Measurements from ENCODE around the gene FAM184A. TPM values are rescaled to one million over a fixed set of nuclear protein-coding genes. Genes with fewer than 3 reads are reported as not detected.

FAM184A gene
- total and polyA plus RNA-seq, 9 of the 15 experiments (the other 6 are each of a cell fraction or from before 2014, with no cell fraction given): 6.4 to 18.7 (median 13.1) TPM

- TF ChIP-seq SOX6 (IDR thresholded peaks at IDR 0.05): peak; percentile 82
- no peak for TF ChIP-seq ZNF324 (CRISPR knock-in tag; IDR thresholded peaks at IDR 0.05)
- 0 out of 2 replicates have a peak, but pooled peaks have one; percentile 27 for TF ChIP-seq GATA2 (CRISPR knock-in tag; IDR thresholded peaks at IDR 0.05)
- TF ChIP-seq MYNN (IDR thresholded peaks at IDR 0.05): no peak
- TF ChIP-seq MYNN (CRISPR knock-in tag; IDR thresholded peaks at IDR 0.05): no peak
- no peak for TF ChIP-seq ZNF79 (CRISPR knock-in tag; IDR thresholded peaks at IDR 0.05; ENCODE audit: low read depth)
- no peak for TF ChIP-seq ZBED1 (IDR thresholded peaks at IDR 0.05)
- no peak for TF ChIP-seq TRIM28 (IDR thresholded peaks at IDR 0.05)
- TF ChIP-seq MTA3 (IDR thresholded peaks at IDR 0.05; ENCODE audit: borderline replicate concordance): no peak
- TF ChIP-seq IRF9 (tag; IDR thresholded peaks at IDR 0.05): no peak
- TF ChIP-seq PHB (CRISPR knock-in tag; IDR thresholded peaks at IDR 0.05): no peak
- no peak for TF ChIP-seq HSF4 (CRISPR knock-in tag; IDR thresholded peaks at IDR 0.05; ENCODE audit: borderline replicate concordance)
- peak; percentile 71 for TF ChIP-seq STAT5A (IDR thresholded peaks at IDR 0.05; ENCODE audit: borderline replicate concordance, low read length)
- no peak for TF ChIP-seq NR0B1 (IDR thresholded peaks at IDR 0.05; ENCODE audit: partially characterized antibody)
- TF ChIP-seq EP300 (IDR thresholded peaks at IDR 0.05; ENCODE audit: low read length): peak; percentile 85
- no peak for TF ChIP-seq MCM5 (IDR thresholded peaks at IDR 0.05; ENCODE audit: low read depth)
- no peak for TF ChIP-seq PHF20 (IDR thresholded peaks at IDR 0.05; ENCODE audit: partially characterized antibody)
- no peak for TF ChIP-seq ZNF232 (CRISPR knock-in tag; IDR thresholded peaks at IDR 0.05)
- no peak for TF ChIP-seq PREB (CRISPR knock-in tag; IDR thresholded peaks at IDR 0.05)
- no peak for TF ChIP-seq ID3 (CRISPR knock-in tag; IDR thresholded peaks at IDR 0.05)
- no peak for TF ChIP-seq ID3 (tag; IDR thresholded peaks at IDR 0.05)
- no peak for TF ChIP-seq SMARCB1 (IDR thresholded peaks at IDR 0.05; ENCODE audit: insufficient read length, low read depth)
- no peak for TF ChIP-seq ZNF41 (CRISPR knock-in tag; conservative IDR thresholded peaks at IDR 0.05)
- no peak for TF ChIP-seq RFX5 (IDR thresholded peaks at IDR 0.05; ENCODE audit: low read depth, low read length)
- TF ChIP-seq ZNF695 (CRISPR knock-in tag; IDR thresholded peaks at IDR 0.05): no peak
- no peak for TF ChIP-seq PYGO2 (tag; IDR thresholded peaks at IDR 0.05)
- no peak for TF ChIP-seq ZBTB8A (IDR thresholded peaks at IDR 0.05; ENCODE audit: partially characterized antibody)
- TF ChIP-seq FUS (optimal IDR thresholded peaks at IDR 0.05; ENCODE audit: low read depth, low read length): no peak
Observed at GRCh38 chr6:119035459-119035858, 43.0 kb downstream of the FAM184A start (continued).

Data from K562 (cell line).